Effector memory CD4-positive, alpha-beta T cell (primary cell): ENCODE data around the gene OSBPL5.
"Not testable (repeated sequence)": the region's sequence is repeated elsewhere in the genome, so short reads cannot be mapped to it uniquely, and the experiment has no call there.

Experiments
- DNase-seq, 3 donors: peaks; one replicate each; pipeline ENCODE4 v3.0.0-alpha.2; 2020
- H3K27ac ChIP-seq: 2 replicates; pipeline ENCODE4 v1.7.0; 2013; ENCODE audit warnings: mild to moderate bottlenecking, low read length, moderate library complexity; ENCODE audit not compliant: insufficient read depth, poor library complexity, severe bottlenecking
- H3K27me3 ChIP-seq: replicated peaks from 2 replicates; pipeline ENCODE4 v1.7.0; 2013; ENCODE audit warnings: mild to moderate bottlenecking, low read length; ENCODE audit not compliant: insufficient read depth, control insufficient read depth, poor library complexity, severe bottlenecking
- H3K36me3 ChIP-seq: 2 replicates; pipeline ENCODE4 v1.7.0; 2013; ENCODE audit warnings: mild to moderate bottlenecking, low read length, moderate library complexity; ENCODE audit not compliant: control insufficient read depth, insufficient read depth
- H3K4me1 ChIP-seq: 2 replicates; pipeline ENCODE4 v1.7.0; 2013; ENCODE audit warnings: low read length, mild to moderate bottlenecking; ENCODE audit not compliant: control insufficient read depth, insufficient read depth, poor library complexity, severe bottlenecking
- H3K4me3 ChIP-seq: 2 replicates; pipeline ENCODE4 v1.7.0; 2013; ENCODE audit warnings: low read length, low read depth, mild to moderate bottlenecking; ENCODE audit not compliant: insufficient read depth, poor library complexity, severe bottlenecking
- H3K9me3 ChIP-seq: 2 replicates; pipeline ENCODE4 v1.7.0; 2013; ENCODE audit warnings: mild to moderate bottlenecking, low read length, moderate library complexity; ENCODE audit not compliant: control insufficient read depth

OSBPL5 gene

DNA sequence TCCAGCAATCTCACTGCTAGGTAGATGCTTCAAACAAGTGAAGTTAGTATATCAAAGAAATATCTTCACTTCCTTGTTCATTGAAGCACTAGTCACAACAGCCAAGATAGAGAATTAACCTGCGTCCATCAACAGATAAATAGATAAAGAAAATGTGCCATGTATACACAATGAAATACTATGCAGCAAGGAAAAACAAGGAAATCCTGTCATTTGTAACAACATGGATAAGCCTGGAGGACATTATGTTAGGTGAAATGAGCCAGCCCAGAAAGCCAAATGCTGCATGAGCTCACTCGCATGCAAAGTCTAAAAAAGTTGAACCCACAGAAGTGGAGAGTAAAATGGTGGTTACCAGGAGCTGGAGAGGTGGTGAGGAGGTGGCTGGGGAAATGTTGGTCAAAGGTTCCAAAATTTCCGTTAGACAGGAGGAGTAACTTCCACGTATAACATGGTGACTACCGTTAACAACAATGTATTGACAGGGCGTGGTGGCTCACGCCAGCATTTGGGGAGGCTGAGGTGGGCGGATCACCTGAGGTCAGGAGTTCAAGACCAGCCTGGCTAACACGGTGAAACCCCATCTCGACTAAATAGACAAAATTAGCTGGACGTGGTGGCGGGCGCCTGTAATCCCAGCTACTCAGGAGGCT is 84.3 kb downstream of the OSBPL5 start:
- no peak for DNase-seq
- H3K4me3 ChIP-seq, result no peak overlapping the region

DNA sequence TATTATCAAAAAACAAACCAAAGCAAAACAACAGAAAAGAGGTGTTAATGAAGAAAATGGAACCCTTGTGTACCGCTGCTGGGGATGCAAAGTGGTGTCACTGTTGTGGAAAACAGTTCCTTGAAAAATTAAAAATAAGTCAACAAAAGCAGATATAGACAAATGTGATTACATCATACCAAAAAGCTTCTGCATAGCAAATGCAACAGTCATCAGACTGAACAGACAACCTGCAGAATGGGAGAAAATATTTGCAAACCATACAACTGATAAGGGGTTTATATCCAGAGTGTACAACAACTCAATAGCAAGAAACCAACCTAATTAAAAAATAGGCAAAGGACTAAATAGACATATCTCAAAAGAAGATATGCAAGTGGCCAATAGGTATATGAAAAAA is 85.0 kb downstream of the OSBPL5 start:
- Histone ChIP-seq H3K4me3 (no peak overlapping the region), H3K27me3 (no peaks in the 10 kb centered on the region), H3K9me3 (no peaks in the 10 kb centered on the region), H3K27ac (no peak overlapping the region), H3K4me1 (no peaks in the 10 kb centered on the region), H3K36me3 (no peaks in the 10 kb centered on the region)
- DNase-seq, result no peak

More for the DNA sequence above, 84.3 kb downstream of the OSBPL5 start:
- no peaks in the 10 kb centered on the region for H3K36me3 ChIP-seq
- H3K9me3 ChIP-seq, result no peaks in the 10 kb centered on the region
- H3K27ac ChIP-seq, result no peak overlapping the region
- H3K27me3 ChIP-seq, result no peaks in the 10 kb centered on the region
- H3K4me1 ChIP-seq, result no peaks in the 10 kb centered on the region

GRCh38 chr11:3077846-3078440 is 87.2 kb downstream of the OSBPL5 start:
- Histone ChIP-seq H3K27me3 (no peaks in the 10 kb centered on the region), H3K36me3 (no peaks in the 10 kb centered on the region), H3K27ac (no peak overlapping the region), H3K4me1 (no peaks in the 10 kb centered on the region), H3K9me3 (no peaks in the 10 kb centered on the region), H3K4me3 (no peak overlapping the region)
- no peak for DNase-seq

DNA sequence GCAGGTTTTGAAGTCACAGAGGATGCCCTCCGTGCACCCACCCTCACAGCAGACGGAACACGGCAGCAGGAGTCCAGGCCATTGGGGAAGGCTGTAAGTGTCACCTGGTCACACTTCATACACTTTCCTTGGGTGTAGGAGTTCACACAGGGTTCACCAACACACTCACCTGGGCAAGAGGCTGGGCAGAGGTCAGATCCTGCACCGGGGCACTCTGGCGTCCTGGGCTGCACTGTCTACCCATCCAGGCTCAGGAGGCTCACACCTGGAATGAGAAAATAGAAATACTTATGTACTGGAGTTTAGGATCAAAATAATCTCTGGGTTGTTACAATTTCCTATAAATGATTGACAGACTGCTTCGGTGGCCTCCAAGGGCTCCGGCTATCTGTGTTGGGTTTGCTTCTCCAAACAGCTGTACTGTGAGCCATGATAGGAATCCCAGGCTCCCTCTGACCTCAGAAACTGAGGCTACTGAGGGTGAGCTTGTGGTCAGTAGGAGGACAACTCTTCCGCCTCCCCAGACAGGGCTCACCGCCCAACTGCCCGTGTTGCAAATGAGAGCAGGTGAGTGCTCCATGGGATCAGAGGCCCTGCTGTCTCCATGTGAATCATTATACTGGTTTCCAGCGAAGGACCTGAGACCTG is 87.8 kb downstream of the OSBPL5 start:
- H3K36me3 ChIP-seq, result no peaks in the 10 kb centered on the region
- no peaks in the 10 kb centered on the region for H3K27me3 ChIP-seq
- no peak for DNase-seq
- no peaks in the 10 kb centered on the region for H3K9me3 ChIP-seq
- H3K27ac ChIP-seq, result no peak overlapping the region
- H3K4me1 ChIP-seq, result no peaks in the 10 kb centered on the region
- no peak overlapping the region for H3K4me3 ChIP-seq

DNA sequence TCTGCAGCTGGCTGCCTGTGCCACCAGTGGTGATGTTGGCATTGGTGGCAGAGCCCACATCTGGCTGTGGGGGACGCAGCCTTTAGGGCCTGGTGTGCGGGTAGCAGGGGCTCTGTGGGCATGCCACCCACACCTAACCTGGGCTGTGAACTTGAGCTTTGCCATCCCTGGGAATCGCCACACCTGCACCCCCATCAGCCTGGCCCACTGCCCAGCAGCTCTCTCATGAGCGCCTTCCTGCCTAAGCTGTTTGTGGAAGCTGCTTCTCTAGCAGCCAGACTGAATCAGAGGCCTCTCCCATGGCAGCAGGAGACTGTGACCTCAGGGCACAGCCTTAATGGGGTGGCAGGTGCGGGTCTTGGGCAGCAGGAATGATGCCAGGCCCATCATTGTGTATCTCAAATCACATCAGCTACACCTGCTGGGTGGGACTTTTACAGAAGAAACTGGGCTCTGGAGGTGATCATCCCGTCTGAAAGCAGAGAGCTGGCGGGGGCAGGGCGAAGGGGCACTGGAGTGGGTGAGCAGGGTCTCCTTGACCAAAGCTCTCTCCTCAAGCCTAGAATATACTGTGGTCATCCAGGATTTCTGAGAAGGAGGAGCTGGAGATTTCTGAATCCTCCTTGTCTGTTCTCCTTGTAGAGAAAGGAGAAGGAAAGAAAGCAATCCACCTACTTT is 90.1 kb downstream of the OSBPL5 start:
- no peaks in the 10 kb centered on the region for H3K27me3 ChIP-seq
- no peaks in the 10 kb centered on the region for H3K4me1 ChIP-seq
- H3K36me3 ChIP-seq, result no peaks in the 10 kb centered on the region
- H3K27ac ChIP-seq, result no peak overlapping the region
- no peak for DNase-seq
- no peaks in the 10 kb centered on the region for H3K9me3 ChIP-seq
- no peak overlapping the region for H3K4me3 ChIP-seq

- H3K4me1 ChIP-seq, result no peaks in the 10 kb centered on the region
- no peak for DNase-seq
- no peaks in the 10 kb centered on the region for H3K9me3 ChIP-seq
- no peak overlapping the region for H3K4me3 ChIP-seq
- H3K27me3 ChIP-seq, result no peaks in the 10 kb centered on the region
- no peaks in the 10 kb centered on the region for H3K36me3 ChIP-seq
- no peak overlapping the region for H3K27ac ChIP-seq
Observed at GRCh38 chr11:3073029-3073435, 92.1 kb downstream of the OSBPL5 start.

DNA sequence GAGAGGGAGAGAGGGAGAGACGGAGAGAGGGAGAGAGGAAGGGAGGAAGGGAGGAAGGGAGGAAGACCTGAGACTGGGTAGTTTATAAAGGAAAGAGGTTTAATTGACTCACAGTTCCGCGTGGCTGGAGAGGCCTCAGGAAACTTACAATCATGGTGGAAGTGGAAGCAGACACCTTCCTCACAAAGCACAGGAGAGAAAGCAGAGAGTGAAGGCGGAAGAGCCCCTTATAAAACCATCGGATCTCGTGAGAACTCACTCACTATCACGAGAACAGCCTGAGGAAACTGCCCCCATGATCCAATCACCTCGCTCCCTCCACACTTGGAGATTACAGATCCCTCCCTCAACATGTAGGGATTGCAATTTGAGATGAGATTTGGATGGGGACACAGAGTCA is 95.7 kb downstream of the OSBPL5 start:
- Histone ChIP-seq H3K9me3 (no peaks in the 10 kb centered on the region), H3K36me3 (no peaks in the 10 kb centered on the region), H3K27me3 (no peaks in the 10 kb centered on the region), H3K27ac (no peak overlapping the region), H3K4me1 (no peaks in the 10 kb centered on the region), H3K4me3 (no peak overlapping the region)
- no peak for DNase-seq

DNA sequence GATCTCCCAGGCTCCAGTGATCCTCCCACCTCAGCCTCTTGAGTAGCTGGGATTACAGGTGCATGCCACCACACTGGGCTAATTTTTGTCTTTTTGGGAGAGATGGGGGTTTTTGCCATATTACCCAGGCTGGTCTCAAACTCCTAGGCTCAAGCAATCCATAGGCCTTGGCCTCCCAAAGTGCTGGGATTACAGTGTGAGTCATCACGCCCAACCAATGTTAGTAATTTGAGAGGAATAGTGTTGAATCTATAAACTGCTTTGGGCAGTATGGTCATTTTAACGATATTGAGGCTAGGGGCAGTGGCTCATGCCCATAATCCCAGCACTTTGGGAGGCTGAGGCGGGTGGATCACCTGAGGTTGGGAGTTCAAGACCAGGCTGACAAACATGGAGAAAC is 98.8 kb downstream of the OSBPL5 start:
- not testable (repeated sequence) for H3K27ac ChIP-seq, H3K4me3 ChIP-seq, H3K4me1 ChIP-seq, H3K27me3 ChIP-seq, H3K36me3 ChIP-seq, H3K9me3 ChIP-seq, DNase-seq

DNA sequence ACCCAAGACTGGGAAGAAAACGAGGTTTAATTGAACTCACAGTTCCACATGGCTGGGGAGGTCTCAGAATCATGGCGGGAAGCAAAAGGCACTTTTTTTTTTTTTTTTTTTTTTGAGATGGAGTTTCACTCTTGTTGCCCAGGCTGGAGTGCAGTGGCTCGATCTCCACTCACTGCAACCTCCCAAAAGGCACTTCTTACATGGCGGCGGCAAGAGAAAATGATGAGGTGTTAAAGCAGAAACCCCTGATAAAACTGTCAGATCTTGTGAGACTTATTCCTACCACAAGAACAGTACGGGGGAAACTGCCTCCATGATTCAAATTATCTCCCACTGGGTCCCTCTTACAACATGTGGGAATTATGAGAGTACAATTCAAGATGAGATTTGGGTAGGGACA is 100.4 kb downstream of the OSBPL5 start:
- H3K4me1 ChIP-seq, H3K9me3 ChIP-seq, DNase-seq, H3K36me3 ChIP-seq, H3K27ac ChIP-seq, H3K4me3 ChIP-seq, H3K27me3 ChIP-seq: not testable (repeated sequence)

- DNase-seq, H3K27ac ChIP-seq, H3K4me1 ChIP-seq, H3K9me3 ChIP-seq, H3K36me3 ChIP-seq, H3K27me3 ChIP-seq, H3K4me3 ChIP-seq: not testable (repeated sequence)
Observed at GRCh38 chr11:3063876-3064275, 101.2 kb downstream of the OSBPL5 start.
